GM19043 (cell line): ENCODE results near the gene IKZF4.
"Not testable (repeated sequence)": the region's sequence is repeated elsewhere in the genome, so short reads cannot be mapped to it uniquely, and the experiment has no call there.

Experiments used
- ATAC-seq: cut with Tn5 transposase; IDR thresholded peaks from one replicate; pipeline ENCODE4 v1.9.1; 2021; ENCODE audit warnings: low read depth; ENCODE audit not compliant: unreplicated experiment

The IKZF4 gene

DNA sequence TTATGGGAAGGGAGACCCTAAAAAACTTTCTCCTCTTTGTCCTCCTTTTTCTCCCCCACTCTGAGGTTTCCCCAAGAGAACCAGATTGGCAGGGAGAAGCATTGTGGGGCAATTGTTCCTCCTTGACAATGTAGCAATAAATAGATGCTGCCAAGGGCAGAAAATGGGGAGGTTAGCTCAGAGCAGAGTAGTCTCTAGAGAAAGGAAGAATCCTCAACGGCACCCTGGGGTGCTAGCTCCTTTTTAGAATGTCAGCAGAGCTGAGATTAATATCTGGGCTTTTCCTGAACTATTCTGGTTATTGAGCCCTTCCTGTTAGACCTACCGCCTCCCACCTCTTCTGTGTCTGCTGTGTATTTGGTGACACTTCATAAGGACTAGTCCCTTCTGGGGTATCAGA is 16.3 kb downstream of the IKZF4 start:
- ATAC-seq = no peak

DNA sequence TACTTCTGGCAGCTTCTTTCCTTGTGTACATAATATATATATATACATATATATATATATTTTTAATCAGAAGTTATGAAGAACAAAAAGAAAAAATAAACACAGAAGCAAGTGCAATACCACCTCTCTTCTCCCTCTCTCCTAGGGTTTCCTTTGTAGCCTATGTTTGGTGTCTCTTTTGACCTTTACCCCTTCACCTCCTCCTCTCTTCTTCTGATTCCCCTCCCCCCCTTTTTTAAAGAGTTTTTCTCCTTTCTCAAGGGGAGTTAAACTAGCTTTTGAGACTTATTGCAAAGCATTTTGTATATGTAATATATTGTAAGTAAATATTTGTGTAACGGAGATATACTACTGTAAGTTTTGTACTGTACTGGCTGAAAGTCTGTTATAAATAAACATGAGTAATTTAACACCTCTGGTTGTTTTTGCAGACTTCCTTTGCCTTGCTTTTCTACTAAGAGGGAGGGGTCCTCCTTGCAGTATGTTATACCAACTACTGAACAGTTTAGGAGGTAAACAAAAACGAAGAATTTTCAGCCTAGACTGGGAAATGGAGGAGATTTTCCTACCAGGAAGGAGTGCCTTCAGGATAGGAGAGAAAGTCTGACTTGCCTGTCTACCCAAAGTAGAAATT is 17.3 kb downstream of the IKZF4 start:
- ATAC-seq = no peak

DNA sequence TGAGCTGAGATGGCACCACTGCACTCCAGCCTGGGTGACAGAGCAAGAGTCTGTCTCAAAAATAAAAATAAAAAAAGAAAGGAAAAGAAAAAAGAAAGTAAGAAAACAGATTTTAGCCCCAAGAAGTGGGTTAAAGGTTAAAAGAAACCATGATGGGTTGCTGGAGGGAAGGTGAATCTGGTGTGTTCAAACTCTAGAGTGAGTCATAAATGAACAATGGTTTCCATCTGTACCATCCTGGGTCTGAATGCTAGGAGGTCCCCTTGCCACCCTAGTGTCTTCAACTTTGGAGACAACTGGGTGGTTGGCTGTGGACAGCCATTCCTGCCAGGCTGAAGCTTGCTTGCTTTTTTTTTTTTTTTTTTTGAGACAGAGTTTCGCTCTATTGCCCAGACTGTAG is 19.3 kb downstream of the IKZF4 start:
- no peak for ATAC-seq

DNA sequence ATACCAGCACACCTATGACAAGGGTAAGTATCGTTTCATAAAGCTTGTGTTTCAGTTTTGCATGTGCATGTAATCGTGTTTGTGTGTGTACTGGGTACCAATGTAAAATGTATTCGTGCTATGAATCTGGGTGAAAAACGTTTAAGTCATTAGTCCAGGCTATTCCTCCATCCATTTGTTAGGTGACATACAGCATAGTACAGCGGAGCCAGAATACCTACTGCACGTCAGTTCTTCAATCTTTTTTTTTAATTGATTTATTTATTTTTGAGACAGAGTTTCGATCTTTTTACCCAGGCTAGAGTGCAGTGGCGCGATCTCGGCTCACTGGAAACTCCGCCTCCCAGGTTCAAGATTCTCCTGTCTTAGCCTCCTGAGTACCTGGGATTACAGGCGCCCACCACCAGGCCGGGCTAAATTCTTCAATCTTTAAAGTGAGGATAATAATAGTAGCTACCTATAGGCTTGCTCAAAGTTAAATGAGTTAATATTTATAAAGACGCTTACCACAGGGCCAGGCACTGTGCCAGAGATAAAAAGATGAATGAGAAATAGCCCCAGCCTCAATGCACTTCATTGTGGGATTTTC is 20.2 kb downstream of the IKZF4 start:
- no peak for ATAC-seq

DNA sequence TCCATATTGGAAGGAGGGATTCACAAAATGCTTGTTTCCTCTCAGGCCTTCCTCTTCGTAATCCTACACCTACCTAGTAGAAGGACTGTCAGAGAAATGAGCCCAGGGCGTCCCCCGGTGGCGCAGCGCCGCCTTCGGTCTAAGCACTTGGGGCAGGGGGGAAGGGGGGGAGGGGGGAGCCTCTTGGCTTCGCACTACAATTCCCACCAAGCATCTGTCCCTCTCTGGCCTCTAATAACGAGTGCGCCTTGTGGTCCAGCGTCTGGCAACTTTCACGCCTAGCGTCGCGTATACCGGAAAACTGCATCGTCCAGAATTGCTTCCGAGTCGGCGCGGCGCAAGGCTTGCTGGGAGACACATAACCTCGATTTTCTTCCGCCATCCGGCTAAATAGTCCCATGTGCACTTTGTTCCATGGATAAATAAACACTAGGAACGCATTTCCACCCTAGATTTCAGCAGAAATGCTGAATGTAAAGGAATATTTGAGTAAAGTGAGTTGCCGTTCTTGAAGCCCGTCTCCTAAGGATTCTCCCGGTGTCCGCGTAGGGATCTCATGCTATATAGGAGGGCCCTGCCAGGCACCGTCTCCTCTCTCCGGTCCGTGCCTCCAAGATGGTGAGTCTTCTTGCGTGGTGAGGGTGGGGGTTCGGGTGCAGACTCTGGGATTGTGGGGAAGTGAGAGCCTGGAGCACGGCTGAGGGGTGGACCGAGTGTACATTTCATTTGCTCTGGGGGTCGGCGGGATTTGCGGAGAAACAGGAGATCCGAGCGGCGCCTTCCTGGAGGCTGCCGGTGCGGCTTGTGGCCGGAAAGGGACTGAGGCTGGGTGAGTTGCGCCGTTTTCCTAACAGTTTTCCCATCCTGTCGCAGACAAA is 20.9 kb downstream of the IKZF4 start, which contains the start of gene RPS26:
Gene RPS26, plus strand, starts transcription at position 367 of the 878 bp plus-strand sequence. Its CDS starts 249 bp downstream, at position 616.
- peak; percentile 95 for ATAC-seq

DNA sequence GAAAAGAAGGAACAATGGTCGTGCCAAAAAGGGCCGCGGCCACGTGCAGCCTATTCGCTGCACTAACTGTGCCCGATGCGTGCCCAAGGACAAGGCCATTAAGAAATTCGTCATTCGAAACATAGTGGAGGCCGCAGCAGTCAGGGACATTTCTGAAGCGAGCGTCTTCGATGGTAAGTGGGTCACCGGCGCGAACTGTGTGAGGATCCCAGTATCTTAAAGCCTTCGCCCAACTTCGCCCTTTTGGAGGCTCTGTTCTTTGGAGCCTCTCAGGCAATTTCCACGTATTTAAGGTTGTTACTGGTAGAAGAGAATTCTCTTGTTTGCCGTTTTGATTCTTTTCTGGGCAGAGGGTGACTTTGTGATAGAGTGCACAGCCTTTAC is 21.6 kb downstream of the IKZF4 start:
- not testable (repeated sequence) for ATAC-seq

DNA sequence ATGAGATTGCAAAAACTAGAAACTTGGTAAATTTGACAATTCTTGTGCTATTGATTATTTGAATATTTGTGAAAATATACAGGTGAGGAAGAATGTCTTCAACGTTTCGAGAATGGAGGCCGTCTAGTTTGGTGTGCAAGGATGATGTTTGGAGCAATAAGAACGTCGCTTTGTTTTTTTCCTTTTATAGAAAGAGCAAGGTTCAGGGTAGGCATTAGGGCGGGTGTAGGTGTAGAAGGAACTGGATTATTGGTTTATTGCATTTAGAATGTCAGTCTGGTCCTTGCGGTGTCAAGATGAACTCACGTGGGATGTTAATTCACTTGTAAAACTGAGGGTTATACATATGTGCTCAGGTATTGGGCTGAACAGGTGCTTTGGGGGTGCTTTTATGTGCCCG is 22.0 kb downstream of the IKZF4 start:
- no peak for ATAC-seq

DNA sequence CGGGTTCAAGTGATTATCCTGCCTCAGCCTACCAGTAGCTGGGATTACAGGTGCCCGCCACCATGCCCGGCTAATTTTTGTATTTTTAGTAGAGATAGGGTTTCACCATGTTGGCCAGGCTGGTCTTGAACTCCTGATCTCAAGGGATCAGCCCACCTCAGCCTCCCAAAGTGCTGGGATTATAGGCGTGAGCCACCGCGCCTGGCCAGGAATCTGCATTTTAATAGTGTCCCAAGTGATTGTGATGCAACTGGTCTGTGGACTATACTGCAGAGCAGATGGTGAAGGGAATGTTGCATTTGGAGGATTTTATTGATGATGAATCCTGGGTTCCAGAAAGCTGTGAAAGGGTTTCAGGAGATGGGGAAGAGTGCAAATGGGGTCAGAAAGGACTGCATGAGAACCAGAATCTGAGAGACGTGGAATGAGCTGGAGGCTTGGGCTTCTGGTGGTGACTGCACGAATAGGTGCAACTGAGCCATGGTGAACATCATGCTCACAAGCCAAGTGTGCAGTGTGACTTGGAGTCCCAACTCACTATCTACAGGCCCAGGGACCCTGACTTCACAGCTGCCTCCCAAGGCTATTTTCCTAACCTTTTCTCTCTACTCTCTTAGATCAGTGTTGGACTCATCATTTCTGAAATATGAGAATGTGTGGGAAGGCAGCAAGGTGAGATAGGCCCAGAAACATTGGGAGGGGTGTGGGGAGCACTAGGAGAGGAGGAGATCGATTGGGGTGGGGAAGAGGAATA is 25.4 kb downstream of the IKZF4 start:
- no peak for ATAC-seq

DNA sequence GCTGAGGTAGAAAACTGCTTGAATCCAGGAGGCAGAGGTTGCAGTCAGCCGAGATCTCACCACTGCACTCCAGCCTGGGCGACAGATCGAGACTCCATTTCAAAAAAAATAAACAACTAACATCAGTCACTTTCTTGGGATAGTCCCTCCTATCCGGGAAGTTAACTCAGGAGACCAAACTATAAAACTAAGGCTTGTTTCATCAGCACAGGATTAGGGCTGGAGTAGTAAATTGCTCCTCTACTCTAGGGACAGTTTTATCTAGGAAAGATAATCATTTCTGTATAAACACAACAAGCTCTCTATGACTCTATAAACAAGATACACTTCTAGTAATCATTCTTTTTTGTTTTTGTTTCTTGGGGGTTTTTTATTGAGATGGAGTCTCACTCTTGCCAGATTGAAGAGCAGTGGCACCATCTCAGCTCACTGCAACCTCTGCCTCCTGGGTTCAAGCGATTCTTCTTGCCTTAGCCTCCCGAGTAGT is 32.6 kb downstream of the IKZF4 start:
- ATAC-seq = no peak

DNA sequence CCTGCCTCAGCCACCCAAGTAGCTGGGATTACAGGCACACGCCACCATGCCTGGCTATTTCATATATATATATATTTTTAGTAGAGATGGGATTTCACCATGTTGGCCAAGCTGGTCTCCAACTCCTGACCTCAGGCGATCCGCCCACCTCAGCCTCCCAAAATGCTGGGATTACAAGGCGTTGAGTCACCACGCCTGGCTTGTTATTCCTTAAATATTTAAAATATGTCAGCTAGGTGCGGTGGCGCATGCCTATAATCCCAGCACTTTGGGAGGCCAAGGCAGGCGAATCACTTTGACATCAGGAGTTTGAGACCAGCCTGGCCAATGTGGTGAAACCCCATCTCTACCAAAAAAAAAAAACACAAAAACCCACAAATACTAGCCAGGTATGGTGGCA is 39.1 kb downstream of the IKZF4 start:
- not testable (repeated sequence) for ATAC-seq

DNA sequence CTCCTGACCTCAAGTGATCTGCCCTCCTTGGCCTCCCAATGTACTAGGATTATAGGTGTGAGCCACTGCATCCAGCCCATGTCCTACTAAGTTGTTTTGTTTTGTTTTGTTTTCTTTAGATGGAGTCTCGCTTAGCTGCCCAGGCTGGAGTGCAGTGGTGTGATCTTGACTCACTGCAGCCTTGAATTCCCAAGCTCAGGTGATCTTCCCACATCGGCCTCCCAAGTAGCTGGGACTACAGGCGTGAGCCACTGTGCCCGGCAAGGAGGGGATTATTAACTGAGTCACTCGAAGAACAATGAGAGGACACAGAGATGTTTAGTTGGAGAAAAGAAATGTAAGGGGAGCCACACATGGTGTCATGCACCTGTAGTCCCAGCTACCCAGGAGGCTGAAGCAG is 41.1 kb downstream of the IKZF4 start:
- no peak for ATAC-seq

DNA sequence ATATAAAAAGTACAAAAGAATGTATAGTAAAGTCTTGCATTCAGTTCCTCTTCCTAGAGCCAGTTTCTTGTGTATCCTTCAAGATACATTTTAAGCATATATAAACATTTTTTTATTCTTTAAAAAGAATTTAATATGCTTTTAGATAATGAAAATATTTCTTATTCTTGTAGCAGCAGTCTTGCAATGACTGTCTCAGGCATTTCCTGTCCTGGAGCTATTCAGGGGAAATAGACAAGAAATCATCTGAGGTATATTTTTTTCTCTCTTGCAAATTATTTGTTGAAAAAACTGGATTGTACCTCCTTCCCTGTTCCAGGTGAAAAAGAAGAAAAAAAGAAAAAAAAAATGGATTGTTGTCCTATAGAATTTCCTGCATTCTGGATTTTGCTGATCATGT is 42.2 kb downstream of the IKZF4 start:
- ATAC-seq = no peak

DNA sequence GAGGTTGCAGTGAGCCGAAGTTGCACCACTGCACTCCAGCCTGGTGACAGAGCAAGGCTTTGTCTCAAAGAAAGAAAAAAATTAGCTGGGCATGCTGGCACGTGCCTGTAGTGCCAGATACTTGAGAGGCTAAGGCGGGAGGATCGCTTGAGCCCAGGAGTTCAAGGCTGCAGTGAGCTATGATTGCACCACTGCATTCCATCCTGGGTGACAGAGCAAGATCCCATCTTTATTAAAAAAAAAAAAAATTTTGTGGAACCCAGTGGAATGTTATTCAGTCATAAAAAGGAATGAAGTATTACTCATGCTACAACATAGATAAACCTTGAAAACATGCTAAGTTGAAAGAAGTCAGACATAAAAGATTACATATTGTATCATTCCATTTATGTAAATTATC is 50.8 kb downstream of the IKZF4 start:
- ATAC-seq = no peak

DNA sequence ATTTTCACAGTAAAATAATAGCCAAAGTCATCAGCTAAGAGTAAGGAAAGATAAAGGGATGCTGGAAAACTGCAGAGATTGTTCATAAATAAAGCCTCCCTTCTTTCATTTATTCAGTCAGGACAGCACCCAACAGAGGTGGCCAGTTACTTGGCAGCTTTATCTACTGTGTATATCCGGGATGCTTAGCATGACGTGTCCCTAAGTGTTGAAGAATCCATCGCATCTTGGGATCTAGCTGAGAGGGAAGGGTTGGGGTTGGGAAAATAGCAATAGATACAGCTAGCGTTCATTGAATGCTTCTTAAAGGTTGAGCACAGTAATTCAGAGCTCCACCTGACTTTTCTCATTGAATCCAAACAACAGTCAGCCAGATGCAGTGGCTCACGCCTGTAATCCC is 53.6 kb downstream of the IKZF4 start:
- ATAC-seq = no peak

DNA sequence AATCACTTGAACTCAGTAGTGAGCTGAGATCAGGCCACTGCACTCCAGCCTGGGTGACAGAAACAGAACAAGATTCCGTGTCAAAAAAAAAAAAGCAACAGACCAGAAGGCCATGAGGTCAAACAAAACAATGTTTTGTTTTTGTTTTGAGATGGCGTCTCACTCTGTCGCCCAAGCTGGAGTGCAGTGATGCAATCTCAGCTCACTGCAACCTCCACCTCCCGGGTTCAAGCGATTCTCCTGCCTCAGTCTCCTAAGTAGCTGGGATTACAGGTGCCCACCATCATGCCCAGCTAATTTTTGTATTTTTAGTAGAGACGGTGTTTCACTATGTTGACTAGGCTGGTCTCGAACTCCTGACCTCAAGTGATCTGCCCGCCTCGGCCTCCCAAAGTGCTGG is 57.1 kb downstream of the IKZF4 start:
- ATAC-seq = not testable (repeated sequence)

DNA sequence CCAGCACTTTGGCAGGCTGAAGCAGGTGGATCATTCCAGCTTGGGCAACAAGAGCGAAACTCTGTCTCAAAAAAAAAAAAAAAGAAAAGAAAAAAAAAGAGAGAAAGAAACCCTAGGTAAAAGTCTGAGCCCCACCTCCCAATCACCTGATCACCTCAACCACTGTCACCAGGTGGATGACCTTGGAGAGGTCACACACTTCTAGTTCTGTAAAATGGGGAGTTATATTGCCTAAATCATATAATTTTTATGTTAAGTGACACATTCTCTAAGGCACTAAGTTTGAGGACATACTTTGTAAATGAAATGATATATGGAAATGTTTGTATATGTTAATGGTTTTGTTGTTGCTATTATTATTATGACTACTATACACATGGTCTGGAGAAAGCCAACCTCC is 57.6 kb downstream of the IKZF4 start:
- ATAC-seq = no peak

DNA sequence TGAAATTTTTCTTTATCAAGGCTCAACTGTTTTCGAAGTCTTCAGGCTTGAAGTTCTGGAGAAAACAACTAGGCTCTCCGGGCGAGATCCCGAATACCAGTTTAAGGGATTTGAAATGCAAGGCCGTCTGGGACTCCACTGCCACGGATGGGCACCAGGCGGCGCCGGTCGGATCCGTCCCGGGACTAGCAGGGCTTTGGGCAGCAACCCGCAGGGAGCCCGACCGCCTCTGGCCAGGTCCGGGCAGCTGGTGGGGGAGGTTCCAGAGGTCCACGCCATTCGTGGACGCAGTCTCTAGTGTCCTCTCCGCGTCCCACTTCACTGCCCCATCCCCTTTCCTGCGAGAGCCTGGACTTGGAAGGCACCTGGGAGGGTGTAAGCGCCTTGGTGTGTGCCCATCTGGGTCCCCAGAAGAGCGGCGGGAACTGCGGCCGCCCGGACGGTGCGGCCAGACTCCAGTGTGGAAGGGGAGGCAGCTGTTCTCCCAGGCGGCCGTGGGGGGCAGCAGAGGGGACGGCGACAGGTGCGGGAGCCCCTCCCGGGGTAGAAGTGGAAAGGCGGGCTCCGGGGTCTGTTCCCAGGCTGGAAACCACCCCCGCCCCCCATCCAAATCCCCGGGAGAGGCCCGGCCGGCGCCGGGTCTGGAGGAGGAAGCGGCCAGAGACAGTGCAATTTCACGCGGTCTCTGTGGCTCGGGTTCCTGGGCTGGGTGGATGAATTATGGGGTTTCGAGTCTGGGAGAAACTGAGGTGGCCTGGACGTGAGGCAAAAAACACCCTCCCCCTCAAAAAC is 58.3 kb downstream of the IKZF4 start:
- ATAC-seq = peak; percentile 75

DNA sequence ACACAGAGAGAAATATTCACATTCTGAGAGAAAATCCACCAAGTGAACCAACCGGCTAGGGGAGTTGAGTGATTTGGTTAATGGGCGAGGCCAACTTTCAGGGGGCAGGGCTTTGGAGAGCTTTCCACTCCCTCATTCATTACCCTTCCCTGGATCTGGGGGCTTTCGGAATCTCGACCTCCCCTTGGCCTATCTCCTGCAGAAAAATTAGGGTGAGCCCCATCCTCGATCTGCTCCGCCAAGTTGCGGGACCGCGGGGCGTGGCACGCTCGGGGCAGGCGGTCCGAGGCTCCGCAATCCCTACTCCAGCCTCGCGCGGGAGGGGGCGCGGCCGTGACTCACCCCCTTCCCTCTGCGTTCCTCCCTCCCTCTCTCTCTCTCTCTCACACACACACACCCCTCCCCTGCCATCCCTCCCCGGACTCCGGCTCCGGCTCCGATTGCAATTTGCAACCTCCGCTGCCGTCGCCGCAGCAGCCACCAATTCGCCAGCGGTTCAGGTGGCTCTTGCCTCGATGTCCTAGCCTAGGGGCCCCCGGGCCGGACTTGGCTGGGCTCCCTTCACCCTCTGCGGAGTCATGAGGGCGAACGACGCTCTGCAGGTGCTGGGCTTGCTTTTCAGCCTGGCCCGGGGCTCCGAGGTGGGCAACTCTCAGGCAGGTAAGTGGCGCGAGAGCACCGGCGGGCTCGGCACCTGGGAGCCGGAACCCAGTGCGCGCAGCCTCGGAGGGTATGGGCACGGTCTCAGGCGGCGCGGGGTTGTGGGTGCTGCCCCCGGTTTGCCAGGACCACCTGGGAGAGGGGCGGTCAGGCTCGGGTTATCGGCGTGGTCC is 59.1 kb downstream of the IKZF4 start, which contains the start of gene ERBB3:
Gene ERBB3, plus strand, starts transcription at position 443 of the 833 bp plus-strand sequence. Its CDS starts 136 bp downstream, at position 579.
- peak; percentile 29 for ATAC-seq

DNA sequence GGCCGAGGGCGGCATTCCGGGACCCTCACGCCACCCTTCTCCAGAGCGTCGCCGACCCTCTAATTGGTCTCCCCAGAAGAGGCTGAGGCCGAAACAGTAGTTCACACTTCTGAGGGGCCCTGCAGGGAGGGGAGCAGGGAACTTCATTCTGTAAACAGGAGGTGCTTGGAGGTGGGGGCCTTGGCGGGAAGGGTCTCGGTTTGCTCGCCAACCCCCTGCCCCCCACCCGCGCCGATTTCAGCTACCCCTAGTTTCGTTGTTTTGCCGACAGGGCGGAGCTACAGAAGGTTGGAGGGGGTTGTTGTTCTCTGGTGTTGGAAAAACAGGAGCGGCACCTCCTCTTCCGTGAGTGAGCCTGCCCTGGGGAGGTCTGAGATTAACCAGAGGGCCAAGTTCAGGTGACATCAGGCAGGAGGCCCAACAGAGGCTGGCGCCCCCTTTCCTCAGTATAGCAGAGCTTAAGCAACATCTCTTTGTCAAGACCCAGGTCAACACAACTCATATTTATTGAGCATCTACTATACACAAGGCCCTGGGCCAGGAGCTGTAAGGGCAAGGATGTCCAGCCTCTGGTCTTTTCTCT is 59.8 kb downstream of the IKZF4 start:
- ATAC-seq = no peak
